D341Med (cell line): ENCODE measurements around the gene BZW2.

Experiments used
- DNase-seq: peaks from one replicate; pipeline ENCODE4 v3.0.0; 2012; ENCODE audit warnings: low spot score

Gene BZW2

GRCh38 chr7:16718111-16718656 is 72.2 kb downstream of the BZW2 start:
- no peak for DNase-seq

GRCh38 chr7:16719699-16720098 is 73.7 kb downstream of the BZW2 start:
- no peak for DNase-seq

GRCh38 chr7:16721541-16721940 is 75.6 kb downstream of the BZW2 start:
- no peak for DNase-seq

GRCh38 chr7:16724344-16724743 is 78.4 kb downstream of the BZW2 start:
- DNase-seq = no peak

GRCh38 chr7:16726189-16726588 is 80.2 kb downstream of the BZW2 start:
- DNase-seq = no peak

GRCh38 chr7:16727736-16728135 is 81.8 kb downstream of the BZW2 start:
- no peak for DNase-seq

GRCh38 chr7:16728811-16729210 is 82.8 kb downstream of the BZW2 start:
- DNase-seq = no peak

GRCh38 chr7:16729541-16729940 is 83.6 kb downstream of the BZW2 start:
- no peak for DNase-seq

GRCh38 chr7:16730937-16731336 is 85.0 kb downstream of the BZW2 start:
- DNase-seq = no peak

GRCh38 chr7:16732828-16733227 is 86.8 kb downstream of the BZW2 start:
- DNase-seq = no peak

GRCh38 chr7:16734148-16734726 is 88.3 kb downstream of the BZW2 start:
- no peak for DNase-seq

- no peak for DNase-seq
Observed at GRCh38 chr7:16735020-16735419, 89.0 kb downstream of the BZW2 start.

- DNase-seq = no peak
Observed at GRCh38 chr7:16738011-16738688, 92.2 kb downstream of the BZW2 start.

GRCh38 chr7:16739863-16740622 is 94.1 kb downstream of the BZW2 start:
- no peak for DNase-seq

GRCh38 chr7:16740623-16740953 is 94.6 kb downstream of the BZW2 start:
- DNase-seq = no peak

GRCh38 chr7:16740996-16741395 is 95.0 kb downstream of the BZW2 start:
- no peak for DNase-seq

- DNase-seq = no peak
Observed at GRCh38 chr7:16741676-16742075, 95.7 kb downstream of the BZW2 start.

- no peak for DNase-seq
Observed at GRCh38 chr7:16742547-16742946, 96.6 kb downstream of the BZW2 start.

GRCh38 chr7:16743236-16743635 is 97.3 kb downstream of the BZW2 start:
- no peak for DNase-seq

- no peak for DNase-seq
Observed at GRCh38 chr7:16744518-16745250, 98.7 kb downstream of the BZW2 start.

GRCh38 chr7:16745645-16746044 is 99.7 kb downstream of the BZW2 start:
- DNase-seq = no peak

GRCh38 chr7:16747102-16747501 is 101.1 kb downstream of the BZW2 start:
- DNase-seq = no peak
